ENCODE results near the gene KCNN4.

GRCh38 chr19:43797118-43797517 lies 16.3 kb upstream of the KCNN4 start:
- TF ChIP-seq CTCF (IDR thresholded peaks at IDR 0.05) (no peak), POLR2A (IDR thresholded peaks at IDR 0.05) (no peak)

Data from thyroid gland (tissue), 4 donors.